ENCODE data around the gene COL26A1.
"Not testable (repeated sequence)": the region's sequence is repeated elsewhere in the genome, so short reads cannot be mapped to it uniquely, and the experiment has no call there.

Gene COL26A1

DNA sequence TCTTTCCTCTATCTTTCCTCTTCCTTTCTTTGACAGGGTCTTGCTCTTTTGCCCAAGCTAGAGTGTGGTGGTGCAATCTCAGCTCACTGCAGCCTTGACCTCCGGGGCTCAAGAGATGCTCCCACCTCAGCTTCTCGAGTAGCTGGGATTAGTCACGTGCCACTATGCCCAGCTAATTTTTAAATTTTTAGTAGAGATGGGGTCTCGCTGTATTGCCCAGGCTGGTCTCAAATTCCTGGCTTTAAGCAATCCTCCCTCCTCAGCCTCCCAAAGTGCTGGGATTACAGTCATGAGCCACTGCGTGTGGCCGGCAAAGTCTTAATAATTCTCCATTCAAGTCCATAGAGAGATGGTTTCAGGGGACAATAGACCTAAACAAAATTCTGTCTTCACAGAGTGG is 40.2 kb downstream of the COL26A1 start:
- no peak for DNase-seq

DNA sequence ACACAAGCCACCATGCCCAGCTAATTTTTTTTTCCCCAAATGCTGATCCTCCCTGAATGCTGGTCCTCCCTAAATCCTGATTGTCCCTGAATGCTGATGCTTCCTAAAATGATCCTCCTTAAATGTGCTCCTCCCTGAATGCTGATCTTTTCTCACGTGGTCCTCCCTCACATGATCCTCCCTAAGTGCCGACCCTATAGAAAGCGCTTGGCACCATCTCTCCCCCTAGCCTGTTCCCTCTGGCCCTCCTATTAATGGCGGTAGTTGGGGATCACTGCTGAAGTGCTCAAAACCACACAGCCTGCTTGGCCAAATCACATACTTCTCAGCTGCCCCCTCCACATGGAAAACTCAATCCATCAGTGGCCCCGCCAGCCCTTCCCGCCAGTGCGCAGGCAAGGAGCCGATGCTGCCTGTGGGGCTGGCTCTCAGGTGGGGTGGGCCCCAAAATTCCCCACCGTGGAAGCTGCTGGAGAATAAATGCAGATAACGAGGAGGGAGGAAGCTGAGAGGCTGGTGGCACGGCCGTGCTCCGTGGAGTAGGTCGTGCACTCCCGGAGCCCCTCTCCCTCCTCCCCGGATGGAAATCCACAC is 42.9 kb downstream of the COL26A1 start:
- DNase-seq: no peak

DNA sequence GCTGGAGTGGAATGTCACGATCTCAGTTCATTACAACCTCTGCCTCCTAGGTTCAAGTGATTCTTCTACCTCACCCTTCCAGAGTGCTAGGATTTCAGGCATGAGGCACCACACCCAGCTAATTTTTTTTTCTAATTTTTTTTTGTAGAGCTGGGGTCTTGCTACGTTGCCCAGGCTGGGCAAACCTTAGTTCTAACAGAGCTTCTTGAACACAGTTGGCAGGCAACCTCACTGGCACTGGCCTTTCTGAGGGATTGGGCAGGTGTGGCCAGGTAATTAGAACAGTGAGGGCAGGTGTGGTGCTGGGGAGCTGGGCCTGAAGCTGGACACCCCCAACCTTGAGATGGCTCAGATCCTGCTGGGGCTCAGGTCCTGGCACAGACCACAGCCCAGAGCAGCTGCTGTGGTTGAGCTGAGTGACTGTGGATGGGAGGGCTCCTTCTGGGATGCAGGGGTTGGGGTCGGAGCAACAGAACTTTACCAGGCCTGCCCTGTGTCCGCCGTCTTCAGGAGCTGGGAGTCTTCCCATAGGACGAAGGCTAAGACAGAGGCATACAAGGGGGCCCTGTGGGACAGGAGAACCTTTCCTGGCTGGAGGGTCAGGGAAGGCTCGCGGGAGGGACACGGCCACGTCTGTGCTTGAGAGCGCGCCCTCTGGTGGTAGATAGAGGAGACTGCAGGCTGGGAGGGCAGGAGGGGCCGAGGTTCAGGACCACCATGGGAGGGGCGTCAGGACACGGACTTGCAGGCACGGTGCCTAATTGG is 48.2 kb downstream of the COL26A1 start:
- no peak for DNase-seq

DNA sequence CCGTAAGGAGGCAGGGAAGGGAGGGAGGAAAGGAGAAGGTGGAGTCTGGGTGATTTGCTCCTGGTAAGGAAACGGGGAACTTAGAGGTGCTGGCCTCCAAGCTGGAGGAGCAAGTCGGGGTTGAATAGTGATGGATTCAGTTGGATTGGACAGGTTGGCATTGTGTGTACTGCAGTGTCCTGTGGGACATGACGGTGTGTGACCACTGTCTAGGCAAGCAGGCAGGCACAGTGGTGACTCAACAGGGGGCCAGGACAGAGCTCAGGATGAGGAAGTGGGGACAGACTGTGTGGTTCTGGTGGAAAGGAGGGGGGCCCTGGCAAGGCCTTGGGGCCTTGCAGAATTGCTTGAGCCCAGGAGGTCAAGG is 48.8 kb downstream of the COL26A1 start:
- peak; percentile 29 for DNase-seq

DNA sequence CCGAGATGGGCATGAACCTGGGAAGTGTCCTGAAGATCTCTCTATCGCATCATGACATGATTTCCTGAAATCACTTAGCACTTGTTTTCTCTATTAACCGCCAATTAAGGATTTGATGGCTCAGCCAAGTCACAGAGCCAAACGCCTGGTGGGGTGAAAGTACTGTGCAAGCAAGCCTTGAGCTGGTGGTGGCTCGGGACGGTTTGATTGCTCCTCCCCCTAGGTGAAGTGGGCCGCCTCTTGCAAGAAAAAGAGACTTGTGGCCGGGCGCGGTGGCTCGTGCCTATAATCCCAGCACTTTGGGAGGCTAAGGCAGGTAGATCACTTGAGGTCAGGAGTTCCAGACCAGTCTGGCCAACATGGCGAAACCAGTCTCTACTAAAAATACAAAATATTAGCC is 50.3 kb downstream of the COL26A1 start:
- DNase-seq: no peak

DNA sequence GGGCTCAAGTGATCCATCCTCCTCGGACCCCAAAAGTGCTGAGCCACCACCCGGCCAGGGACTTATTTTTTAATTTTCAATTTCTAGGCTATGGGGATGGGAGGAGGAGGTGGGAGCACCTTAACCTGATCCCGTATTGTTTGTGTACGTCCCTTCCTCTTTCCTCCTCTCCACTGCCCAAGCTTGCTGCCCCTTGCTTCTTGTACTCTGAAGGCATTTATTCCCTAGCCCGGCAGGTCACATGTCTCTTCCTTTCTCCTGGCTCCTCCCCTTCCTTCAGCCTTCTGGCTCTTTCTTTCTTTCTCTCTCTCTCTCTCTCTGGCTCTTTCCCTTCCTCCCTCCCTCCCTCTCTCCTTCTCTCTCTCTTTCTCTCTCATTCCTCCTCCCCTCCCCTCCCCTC is 56.0 kb downstream of the COL26A1 start:
- no peak for DNase-seq

DNA sequence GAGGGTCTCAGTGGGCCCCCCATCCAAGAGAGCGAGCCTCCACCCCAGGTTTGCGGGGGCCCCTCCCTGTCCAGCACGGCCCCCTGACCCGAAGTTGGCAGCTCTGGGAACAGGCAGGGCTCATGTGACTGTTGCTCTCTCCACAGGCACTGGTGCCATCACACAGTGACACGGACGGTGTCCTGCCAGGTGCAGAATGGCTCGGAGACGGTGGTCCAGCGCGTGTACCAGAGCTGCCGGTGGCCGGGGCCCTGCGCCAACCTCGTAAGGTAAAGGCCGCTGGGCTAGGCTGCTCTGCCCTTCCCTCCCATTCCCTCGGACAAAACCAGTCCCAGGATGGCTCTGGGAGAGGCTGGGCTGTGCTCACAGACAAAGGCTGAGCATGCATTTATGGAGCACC is 57.2 kb downstream of the COL26A1 start:
- DNase-seq: no peak

DNA sequence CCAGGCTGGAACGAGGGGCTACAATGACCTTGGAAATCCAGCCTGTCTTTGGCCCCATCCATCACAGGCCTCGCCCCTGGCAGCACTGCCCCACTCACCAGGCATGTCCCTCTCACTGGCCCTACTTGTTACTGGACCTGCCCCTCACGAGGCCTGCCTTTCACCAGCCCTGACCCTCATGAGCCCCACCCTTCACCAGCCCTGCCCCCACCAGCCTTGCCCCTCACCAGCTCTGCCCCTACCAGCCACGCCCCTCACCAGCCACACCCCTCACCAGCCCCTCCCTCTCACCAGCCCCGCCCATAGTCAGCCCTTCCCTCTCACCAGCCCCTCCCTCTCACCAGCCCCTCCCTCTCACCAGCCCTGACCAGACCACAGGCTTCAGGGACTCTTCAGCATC is 57.8 kb downstream of the COL26A1 start:
- no peak for DNase-seq

DNA sequence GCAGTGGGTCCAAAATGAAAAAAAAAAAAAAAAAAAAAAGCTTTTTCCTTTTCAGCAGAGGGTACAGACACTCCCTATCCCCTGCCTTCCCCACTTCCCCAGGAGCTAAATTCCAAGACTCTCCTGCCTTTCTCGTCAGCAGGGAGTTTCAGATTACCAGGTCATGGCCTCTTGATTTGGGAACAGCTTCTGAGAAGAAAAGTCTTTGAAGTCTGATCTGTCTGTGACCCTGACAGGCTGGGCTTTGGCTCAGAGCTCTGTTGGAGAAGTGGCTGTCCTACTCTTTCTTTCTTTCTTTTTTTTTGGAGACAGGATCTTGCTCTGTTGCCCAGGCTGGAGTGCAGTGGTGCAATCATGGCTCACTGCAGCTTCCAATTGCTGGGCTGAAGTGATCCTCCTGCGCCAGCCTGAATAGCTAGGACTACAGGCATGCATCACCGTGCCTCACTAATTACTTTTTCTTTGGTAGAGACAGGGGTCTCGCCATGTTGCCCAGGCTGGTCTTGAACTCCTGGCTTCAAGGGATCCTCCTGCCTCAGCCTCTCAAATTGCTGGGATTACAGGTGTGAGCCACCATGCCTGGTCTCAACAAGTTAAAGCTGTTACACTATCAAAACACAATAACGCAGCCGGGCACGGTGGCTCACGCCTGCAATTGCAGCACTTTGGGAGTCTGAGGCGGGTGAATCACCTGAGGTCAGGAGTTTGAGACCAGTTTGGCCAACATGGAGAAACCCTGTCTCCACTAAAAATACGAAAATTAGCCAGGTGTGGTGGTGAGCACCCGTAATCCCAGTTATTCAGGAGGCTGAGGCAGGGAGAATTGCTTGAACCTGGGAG is 59.9 kb downstream of the COL26A1 start:
- no peak for DNase-seq

DNA sequence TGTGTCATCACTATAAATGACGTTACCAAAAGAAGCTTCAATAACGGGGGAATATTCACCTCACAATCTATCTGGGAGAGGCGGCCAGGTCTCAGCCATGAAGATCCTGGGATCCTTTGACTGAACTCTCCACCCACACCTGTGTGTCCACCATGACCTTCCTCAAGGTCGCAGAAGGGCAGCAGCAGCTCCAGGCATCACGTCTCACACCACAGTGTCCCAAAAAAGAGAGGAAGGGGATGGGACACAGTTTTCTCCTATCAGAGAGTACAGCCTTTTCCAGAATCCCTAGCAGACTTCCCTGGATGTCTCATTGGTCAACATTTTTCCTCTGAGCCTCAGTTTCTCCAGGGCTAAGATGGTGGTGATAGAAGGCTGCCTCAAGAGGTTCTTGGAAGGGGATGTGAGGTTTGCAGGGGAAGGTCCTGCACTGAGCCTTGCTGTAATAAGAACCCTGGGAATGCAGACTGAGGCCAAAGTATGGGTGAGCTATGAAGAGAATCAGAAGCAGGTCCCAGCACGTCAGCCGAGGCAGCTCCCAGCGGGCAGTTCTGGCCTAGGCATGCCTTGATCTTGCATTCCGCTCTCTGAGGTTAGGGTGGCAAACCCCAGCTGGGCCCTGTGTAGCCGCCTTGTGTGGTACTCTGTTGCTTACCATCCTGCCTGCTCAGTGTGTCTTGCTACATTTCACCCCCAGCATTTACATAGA is 63.8 kb downstream of the COL26A1 start:
- no peak for DNase-seq

DNA sequence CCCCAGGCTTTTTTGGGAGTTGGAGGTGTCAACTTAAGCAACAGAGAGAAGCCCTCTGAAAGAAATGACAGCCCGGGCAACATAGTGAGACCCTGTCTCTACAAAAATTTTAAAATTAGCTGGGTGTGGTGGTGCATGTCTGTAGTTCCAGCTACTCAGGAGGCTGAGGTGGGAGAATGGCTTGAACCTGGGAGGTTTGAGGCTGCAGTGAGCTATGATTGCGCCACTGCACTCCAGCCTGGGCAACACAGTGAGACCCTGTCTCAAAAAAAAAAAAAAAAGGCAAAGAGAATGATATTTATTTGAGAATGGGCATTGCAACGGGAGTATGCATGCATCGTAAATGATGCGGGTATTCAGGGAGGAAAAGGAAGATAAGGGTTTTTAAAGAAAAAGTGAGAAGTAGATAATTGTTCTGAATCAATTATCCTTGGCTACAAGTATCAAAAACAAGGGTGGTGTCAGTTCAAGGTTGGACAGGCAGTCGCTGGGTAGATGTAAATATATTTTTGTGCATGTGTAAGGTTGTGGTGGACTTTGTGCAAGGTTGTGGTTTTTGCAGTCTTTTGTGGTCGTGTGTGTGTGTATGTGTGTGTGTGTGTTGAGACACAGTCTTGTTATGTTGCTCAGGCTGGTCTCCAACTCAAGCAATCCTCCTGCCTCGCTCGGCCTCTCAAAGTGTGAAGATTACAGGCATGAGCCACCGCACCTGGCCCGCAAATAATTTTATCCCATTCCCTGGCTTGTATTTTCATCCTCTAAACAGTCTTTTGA is 65.6 kb downstream of the COL26A1 start:
- no peak for DNase-seq

DNA sequence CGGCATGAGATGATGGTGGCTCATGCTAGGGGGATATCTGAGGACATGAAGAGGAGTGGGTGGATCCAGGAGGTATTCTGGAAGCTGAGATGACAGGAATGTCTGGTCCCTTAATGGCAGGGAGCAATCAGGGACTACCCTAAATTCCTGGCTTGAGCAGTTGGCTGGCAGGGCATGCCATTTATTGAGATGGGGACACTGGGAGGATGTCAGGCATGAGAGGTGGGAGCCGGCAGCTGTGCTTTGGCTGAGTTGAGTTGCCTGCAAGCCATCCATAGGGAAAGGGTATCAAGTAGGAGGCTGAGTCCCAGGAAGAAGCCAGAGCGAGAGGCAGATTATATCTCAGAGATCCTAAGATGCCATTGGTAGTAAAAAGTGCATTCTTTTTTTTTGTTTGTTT is 69.6 kb downstream of the COL26A1 start:
- no peak for DNase-seq

DNA sequence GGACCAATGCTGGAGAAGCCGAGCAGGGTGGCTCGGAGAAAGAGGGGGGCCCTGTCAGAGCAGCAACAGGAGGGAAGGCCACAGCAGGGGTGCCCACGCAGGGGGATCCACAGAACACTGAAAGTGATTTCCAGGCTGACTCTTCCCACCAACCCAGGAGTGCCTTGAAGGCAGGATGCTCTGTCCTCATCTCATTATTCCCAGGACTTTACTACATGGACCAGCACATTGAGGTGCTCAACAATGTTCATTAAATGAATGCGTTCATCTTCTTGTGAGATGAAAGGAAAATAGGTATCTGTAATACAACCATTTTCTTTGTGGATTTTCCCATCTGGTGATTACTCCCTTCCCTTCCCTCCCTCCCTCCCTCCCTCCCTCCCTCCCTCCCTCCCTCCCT is 71.0 kb downstream of the COL26A1 start:
- no peak for DNase-seq

DNA sequence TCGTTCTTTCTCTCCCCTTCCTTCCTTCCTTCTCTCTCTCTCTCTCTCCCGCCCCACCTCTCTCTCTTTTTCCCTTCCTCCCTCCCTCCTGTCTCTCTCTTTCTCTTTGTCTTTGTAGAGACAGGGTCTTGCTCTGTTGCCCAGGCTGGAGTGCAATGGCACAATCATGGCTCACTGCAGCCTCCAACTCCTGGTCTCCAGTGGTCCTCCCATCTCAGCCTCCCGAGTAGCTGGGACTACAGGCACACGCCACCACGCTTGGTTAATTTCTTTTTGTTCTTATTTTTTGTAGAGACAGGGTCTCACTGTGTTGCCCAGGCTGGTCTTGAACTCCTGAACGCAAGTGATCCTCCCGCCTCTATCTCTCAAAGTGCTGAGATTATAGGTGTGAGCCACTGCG is 71.5 kb downstream of the COL26A1 start:
- not testable (repeated sequence) for DNase-seq

DNA sequence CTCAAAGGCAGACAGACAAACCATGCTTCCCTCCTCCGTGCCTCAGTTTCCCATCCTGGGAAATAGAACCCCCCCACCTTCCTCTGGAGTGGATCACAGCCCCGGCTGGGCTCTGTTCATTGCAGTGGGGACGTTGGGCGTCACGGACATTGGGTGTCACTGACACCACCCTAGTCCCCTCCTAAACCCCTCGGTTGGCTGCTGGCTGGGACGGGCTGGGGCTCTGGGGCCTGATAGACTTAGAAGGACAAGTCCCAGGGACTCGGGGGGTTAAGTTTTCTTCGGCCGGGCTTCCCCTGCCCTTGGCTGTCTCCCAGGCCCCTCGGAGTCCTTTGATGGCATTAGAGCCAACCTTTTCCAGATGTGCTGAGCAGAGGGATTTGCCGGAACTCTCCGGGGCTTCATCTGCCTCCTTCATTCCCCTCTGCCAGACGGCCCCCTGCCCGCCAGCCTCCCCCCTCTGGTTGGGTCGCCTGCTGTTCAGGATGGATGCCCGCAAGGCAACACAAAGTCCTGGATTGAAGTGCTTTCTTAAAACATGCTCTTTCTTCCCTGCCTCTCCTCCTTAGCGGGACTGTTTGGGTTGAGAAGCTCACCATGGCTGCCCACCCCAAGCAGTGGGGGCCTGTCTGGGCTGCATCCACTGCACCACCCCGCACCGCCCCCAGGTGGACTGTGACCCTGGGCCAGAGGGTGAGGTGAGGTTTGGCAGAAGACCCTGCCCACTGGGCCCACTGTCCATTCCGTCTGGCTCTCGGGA is 73.0 kb downstream of the COL26A1 start:
- no peak for DNase-seq

DNA sequence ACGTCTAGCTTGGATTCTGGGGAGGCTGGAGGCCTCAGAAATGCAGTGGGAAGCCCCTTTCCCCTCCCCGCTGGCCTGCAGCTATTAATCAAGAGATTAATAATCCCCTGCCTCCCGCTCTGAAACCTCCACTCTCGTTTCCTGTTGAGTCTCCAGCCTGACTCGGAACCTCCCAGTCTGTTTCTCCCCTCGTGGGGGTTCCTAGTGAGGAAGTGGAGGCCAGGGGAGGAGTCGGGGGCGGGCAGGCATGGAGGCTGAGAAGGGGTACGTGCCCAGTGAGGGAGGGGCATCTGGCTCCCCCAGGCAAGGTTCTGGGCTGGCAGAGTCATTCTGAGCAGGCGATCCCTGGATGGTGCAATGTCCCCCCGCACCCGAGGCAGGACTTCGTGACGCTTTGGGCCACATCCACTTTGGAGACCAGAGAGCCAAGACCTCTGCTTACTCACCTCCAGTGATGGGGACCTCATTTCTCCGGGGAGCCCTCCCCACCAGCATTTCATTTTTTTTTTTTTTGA is 73.6 kb downstream of the COL26A1 start:
- no peak for DNase-seq

DNA sequence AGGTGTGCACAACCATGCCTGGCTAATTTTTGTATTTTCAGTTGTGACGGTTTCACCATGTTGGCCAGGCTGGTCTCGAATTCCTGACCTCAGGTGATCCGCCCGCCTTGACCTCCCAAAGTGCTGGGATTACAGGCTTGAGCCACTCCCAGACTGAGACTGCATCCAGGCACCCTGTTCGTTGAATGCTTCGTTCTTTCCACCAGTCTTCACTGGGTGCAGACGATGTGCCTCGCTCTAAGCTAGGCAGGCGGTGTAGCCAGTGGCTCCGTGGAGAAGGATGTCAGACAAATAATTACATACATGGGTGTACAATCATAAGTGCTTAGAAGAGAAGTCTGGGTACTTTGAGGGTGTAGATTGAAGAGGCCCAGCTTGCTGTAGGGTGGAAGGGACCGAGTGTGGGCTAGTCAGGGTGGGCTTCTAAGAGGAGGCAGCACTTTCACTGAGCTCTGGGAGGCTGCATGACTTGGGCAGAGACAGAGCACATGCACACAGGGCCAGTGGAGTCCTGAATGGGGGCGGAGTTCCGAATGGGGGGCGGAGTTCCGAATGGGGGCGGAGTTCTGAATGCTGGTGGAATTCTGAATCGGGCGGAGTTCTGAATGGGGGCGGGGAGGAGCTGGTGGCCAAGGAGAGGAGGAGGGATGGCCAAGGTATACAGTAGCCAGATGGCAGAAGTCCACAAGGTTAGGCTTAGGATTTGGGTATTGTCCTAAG is 74.3 kb downstream of the COL26A1 start:
- DNase-seq: no peak

DNA sequence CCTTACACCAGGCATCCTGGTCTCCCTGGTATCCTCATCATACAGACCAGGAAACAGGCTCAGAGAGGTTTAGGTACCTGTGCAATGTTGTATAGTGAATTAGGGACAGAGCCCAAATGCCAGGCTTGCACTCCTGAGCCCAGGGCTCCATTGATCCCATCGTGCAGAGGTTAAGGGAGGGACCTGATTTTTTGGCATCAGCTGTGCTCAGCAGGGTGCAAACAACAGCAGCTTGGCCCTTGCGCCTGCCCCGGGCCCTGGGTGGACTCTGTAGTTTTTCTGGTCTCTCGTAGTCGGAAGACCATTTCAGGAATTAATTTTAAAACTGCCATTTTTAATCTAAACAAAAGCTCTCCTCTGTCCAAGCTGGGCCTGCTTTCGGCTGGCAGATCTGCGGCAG is 79.2 kb downstream of the COL26A1 start:
- DNase-seq: no peak

DNA sequence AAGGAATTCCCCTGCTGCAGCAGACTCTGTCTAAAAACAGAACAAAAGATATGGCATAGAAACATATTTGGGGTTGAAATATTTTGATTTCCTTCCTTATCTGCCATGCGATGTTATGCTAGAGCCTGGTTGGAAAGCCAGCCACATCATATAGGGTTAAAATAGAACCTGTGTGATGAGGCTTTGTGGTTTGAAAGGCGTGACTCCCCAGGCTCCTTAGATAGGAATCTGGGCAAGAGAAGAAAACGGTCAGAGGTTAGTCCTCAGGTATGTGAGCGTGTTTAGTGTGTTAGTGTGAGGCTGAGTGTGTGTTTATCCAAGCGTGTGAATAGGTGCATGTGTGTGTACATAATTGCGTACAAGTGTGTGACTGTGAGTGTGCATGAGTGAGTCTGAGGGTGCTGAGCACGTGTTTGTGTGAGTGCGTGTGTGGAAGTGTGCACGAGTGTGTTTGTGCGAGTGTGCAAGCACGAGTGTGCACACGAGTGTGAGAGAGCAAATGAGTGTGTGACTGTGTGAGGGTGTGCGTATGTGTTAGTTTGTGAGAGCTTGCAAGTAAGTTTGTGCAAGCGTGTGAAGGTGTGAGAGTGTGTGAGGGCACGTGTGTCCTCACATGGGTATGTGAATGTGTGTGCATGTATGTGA is 79.9 kb downstream of the COL26A1 start:
- no peak for DNase-seq

DNA sequence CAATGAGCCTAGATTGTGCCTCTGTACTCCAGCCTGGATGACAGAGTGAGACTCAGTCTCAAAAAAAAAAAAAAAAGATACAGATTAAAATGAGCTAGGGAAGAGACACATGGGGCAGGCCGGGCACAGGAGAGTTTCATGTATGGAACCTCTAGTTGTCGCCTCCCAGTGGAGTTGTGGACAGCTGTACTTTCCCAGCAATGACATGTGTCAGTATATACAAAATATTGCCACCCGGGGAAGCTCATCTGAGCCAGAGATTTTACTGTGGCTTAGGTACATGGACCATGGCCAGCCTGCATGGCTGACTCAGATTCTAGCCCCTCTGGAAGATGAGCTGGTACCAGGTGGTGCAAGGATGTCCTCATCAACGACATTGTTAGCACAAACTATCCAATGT is 87.4 kb downstream of the COL26A1 start:
- no peak for DNase-seq

Measured in GF-D8 (cell line).